OCI-LY7 (cell line): ENCODE measurements around the gene NDUFV2. TPM values are rescaled to one million over a fixed set of nuclear protein-coding genes. Genes with fewer than 3 reads are reported as not detected.

Experiments used
- BruUV-seq: library from RNA; stranded (reverse); fragments of 400-500 nt; replicated peaks from 2 replicates; lab custom pipeline; 2021; lab: Mats Ljungman, UMichigan
- CTCF ChIA-PET: fragments of 300-600 bp; sonication (Branson Sonifier 250); formaldehyde crosslinking; loops from one replicate; lab custom pipeline; 2022; ENCODE audit warnings: antibody characterized with exemption; ENCODE audit not compliant: unreplicated experiment; lab: Charles Lee
- POLR2A ChIA-PET: fragments of 300-600 bp; sonication (Branson Sonifier 250); formaldehyde crosslinking; loops from one replicate; lab custom pipeline; 2022; ENCODE audit warnings: antibody characterized with exemption; lab: Charles Lee
- DNase-seq: peaks from one replicate; pipeline ENCODE4 v3.0.0-alpha.2; 2015; ENCODE audit warnings: low spot score
- H2AFZ ChIP-seq: fragments of 200-600 bp; sonication (generic), shearing (Covaris generic); 2 replicates; pipeline ENCODE4 v1.6.1; 2014; ENCODE audit warnings: mild to moderate bottlenecking, antibody characterized with exemption, low read length, moderate library complexity
- H3K27ac ChIP-seq: fragments of 200-600 bp; sonication (generic); 2 replicates; pipeline ENCODE4 v1.5.1; 2014; ENCODE audit warnings: mixed run types, low read depth, mild to moderate bottlenecking, moderate library complexity, low read length, inconsistent platforms; ENCODE audit not compliant: poor library complexity, severe bottlenecking
- H3K36me3 ChIP-seq: fragments of 200-600 bp; sonication (generic); 2 replicates; pipeline ENCODE4 v1.6.1; 2014; ENCODE audit warnings: mild to moderate bottlenecking, antibody characterized with exemption, low read length, moderate library complexity, mixed read lengths; ENCODE audit not compliant: insufficient read depth
- H3K4me1 ChIP-seq: fragments of 200-600 bp; sonication (generic); 2 replicates; pipeline ENCODE4 v1.5.1; 2014; ENCODE audit warnings: mild to moderate bottlenecking, low read length; ENCODE audit not compliant: insufficient read depth, poor library complexity, severe bottlenecking
- H3K4me2 ChIP-seq: fragments of 200-600 bp; sonication (generic); 2 replicates; pipeline ENCODE4 v1.6.1; 2014; ENCODE audit warnings: mild to moderate bottlenecking, low read length
- H3K4me3 ChIP-seq: fragments of 200-600 bp; sonication (generic); 2 replicates; pipeline ENCODE4 v1.5.1; 2014; ENCODE audit warnings: mild to moderate bottlenecking, low read depth, low read length; ENCODE audit not compliant: poor library complexity, severe bottlenecking
- H3K79me2 ChIP-seq: fragments of 200-600 bp; sonication (generic); 2 replicates; pipeline ENCODE4 v1.6.1; 2016; ENCODE audit warnings: low read depth, mild to moderate bottlenecking, low read length, moderate library complexity, mixed read lengths; ENCODE audit not compliant: insufficient read depth
- H3K9me2 ChIP-seq: fragments of 200-600 bp; sonication (generic); 2 replicates; pipeline ENCODE4 v1.6.1; 2016; ENCODE audit warnings: mild to moderate bottlenecking, low read length, mixed read lengths; ENCODE audit not compliant: insufficient read depth
- H3K9me3 ChIP-seq: fragments of 200-600 bp; sonication (generic); 2 replicates; pipeline ENCODE4 v1.6.1; 2014; ENCODE audit warnings: mild to moderate bottlenecking, mixed run types, low read length, mixed read lengths
- H4K20me1 ChIP-seq: fragments of 200-600 bp; sonication (generic); 2 replicates; pipeline ENCODE4 v1.6.1; 2014; ENCODE audit warnings: mild to moderate bottlenecking, antibody characterized with exemption, low read length, moderate library complexity, mixed read lengths; ENCODE audit not compliant: insufficient read depth
- CTCF ChIP-seq: fragments of 200-600 bp; sonication (generic); conservative IDR thresholded peaks from 2 replicates; pipeline ENCODE4 v1.5.1; 2014; ENCODE audit warnings: mild to moderate bottlenecking, antibody characterized with exemption, low read length, moderate library complexity, mixed read lengths
- EZH2phosphoT487 ChIP-seq: fragments of 200-600 bp; sonication (generic); IDR thresholded peaks from 2 replicates; pipeline ENCODE4 v1.6.1; 2018; ENCODE audit warnings: low read depth, borderline replicate concordance, mild to moderate bottlenecking, mixed run types, antibody characterized with exemption, low read length, moderate library complexity, mixed read lengths
- intact Hi-C: fragments of 100-400 bp; cut with micrococcal nuclease; formaldehyde crosslinking; loops from one replicate; pipeline ENCODE4 v1.10.0; 2022; ENCODE audit not compliant: unreplicated experiment
- total RNA-seq, 2 experiments: library from RNA; depleted of rRNA in 1 of 2; stranded (reverse); fragments of >200 nt in 1 of 2; shearing (Covaris generic) in 1 of 2; gene quantifications; 2 replicates each; pipeline ENCODE4 v1.2.3, GENCODE V29; 2014 to 2022

Gene NDUFV2
- total RNA-seq, 2 experiments from 2014 or later, result 185 to 201 TPM

- Histone ChIP-seq H3K79me2 (peaks cover 52% of the 10 kb centered on the region), H3K27ac (peak overlapping the region; percentile 75), H3K4me1 (peaks cover 33% of the 10 kb centered on the region), H4K20me1 (peaks cover 36% of the 10 kb centered on the region), H2AFZ (peak overlapping the region; percentile 80), H3K4me3 (peak overlapping the region; percentile 93), H3K9me3 (no peaks in the 10 kb centered on the region), H3K9me2 (no peaks in the 10 kb centered on the region), H3K4me2 (peak overlapping the region; percentile 86), H3K36me3 (peaks cover 32% of the 10 kb centered on the region; the same call in 1 of the 2 replicates)
- TF ChIP-seq CTCF, result no peak
- TF ChIP-seq EZH2phosphoT487, result no peak
- DNase-seq, result peak; percentile 78
- intact Hi-C loops, result loop anchor here (1.0 kb wide), 2 partner anchors 29 to 34 kb away; partner anchors contain the start of gene ANKRD12
- ChIA-PET CTCF (interaction anchor here (1.0 kb wide), 1 partner anchor 35 kb away, joined by 5 read pairs; the partner anchor contains the start of gene ANKRD12), POLR2A (interaction anchor here (0.8 to 6.6 kb wide), 11 partner anchors 9 to 498 kb away, joined by 3 to 49 read pairs (median 4); partner anchors contain the start of gene ANKRD12)
- TSS peak; percentile 95 for BruUV-seq
Measured at GRCh38 chr18:9101730-9102507, 580 bp upstream of the NDUFV2 start.

- peak overlapping the region; percentile 68 for H3K27ac ChIP-seq
- H3K79me2 ChIP-seq, result peaks cover 68% of the 10 kb centered on the region
- H3K4me2 ChIP-seq, result peak overlapping the region; percentile 96
- ChIA-PET CTCF (interaction anchor here (0.9 to 1.6 kb wide), 2 partner anchors 10 to 39 kb away, joined by 3 read pairs; no protein-coding TSS in a partner anchor), POLR2A (interaction anchor here (0.6 to 6.6 kb wide), 7 partner anchors 10 to 40 kb away, joined by 3 to 49 read pairs (median 4); partner anchors contain the start of gene ANKRD12)
- H4K20me1 ChIP-seq, result peaks cover 48% of the 10 kb centered on the region
- no peaks in the 10 kb centered on the region for H3K9me2 ChIP-seq
- intact Hi-C loops, result no loop called here
- H3K9me3 ChIP-seq, result no peaks in the 10 kb centered on the region
- peak; percentile 45 for DNase-seq
- BruUV-seq, result no TSS peak
- H3K4me1 ChIP-seq, result peaks cover 44% of the 10 kb centered on the region
- no peak overlapping the region for H2AFZ ChIP-seq
- TF ChIP-seq CTCF (peak; percentile 62), EZH2phosphoT487 (no peak)
- H3K4me3 ChIP-seq, result peak overlapping the region; percentile 93
- H3K36me3 ChIP-seq, result peaks cover 47% of the 10 kb centered on the region
Measured at GRCh38 chr18:9103376-9103873, 926 bp downstream of the NDUFV2 start.
